Lung microvascular endothelial cell (primary cell): ENCODE data around the gene DMRTA1. TPM values are rescaled to one million over a fixed set of nuclear protein-coding genes. Genes with fewer than 3 reads are reported as not detected.
A peak's percentile ranks its signal among the peaks of the same experiment; 100 is the strongest.
"Not testable (repeated sequence)": the region's sequence is repeated elsewhere in the genome, so short reads cannot be mapped to it uniquely, and the experiment has no call there.

Experiments
- DNase-seq, 2 donors: peaks; one replicate each; pipeline versions ENCODE4 v3.0.0 to v3.0.0-alpha.2; 2010; ENCODE audit warnings: low read depth in 2 of 2
- total RNA-seq: library from RNA; depleted of rRNA; stranded (reverse); fragments of >200 nt; gene quantifications from 2 replicates; pipeline ENCODE4 v1.2.1, GENCODE V29; 2014

The DMRTA1 gene
- total RNA-seq, 1 donor from 2014 or later = under 0.01 TPM

DNA sequence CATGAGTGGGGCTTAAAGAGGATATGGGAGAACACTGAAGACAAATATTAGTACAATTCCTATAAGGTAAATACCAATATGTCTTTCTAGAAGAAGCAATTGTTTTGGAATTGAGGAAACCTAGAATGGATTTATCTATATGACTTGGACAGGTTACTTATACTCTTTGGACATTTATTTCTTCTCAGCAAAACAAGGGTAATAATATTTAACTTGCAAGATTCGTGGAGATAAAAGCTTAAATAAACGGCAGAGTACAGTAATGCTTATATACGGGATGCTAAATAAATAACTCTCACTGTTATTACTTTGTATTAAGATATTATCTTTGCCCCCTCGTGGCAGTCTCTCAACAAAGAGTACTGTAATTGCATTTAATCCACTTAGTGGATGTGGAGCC lies 8.6 kb downstream of the DMRTA1 start:
- no peak for DNase-seq

GRCh38 chr9:22457448-22457847 lies 10.8 kb downstream of the DMRTA1 start:
- no peak for DNase-seq

GRCh38 chr9:22463205-22463604 lies 16.6 kb downstream of the DMRTA1 start:
- DNase-seq = no peak

GRCh38 chr9:22469928-22470544 lies 23.4 kb downstream of the DMRTA1 start:
- DNase-seq = peak; percentile 34 to 48

DNA sequence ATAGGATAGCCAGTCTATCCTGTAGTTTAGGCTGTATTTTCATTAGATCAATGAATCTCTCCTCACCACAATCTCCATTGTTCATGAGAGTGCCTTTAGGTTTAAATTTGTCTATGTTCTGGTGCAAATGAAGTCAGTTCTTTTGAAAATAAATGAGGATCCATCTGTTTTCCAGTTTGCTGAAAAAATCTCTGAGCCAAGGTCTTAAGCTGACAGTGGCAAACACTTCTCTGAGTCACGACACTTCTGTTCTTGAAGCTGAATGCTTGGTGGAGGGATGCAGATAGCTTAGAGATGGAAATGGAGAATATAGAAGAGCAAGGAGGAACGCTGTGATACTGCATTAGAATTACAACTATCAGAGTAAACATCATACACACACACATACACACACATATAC lies 34.9 kb downstream of the DMRTA1 start:
- no peak for DNase-seq

DNA sequence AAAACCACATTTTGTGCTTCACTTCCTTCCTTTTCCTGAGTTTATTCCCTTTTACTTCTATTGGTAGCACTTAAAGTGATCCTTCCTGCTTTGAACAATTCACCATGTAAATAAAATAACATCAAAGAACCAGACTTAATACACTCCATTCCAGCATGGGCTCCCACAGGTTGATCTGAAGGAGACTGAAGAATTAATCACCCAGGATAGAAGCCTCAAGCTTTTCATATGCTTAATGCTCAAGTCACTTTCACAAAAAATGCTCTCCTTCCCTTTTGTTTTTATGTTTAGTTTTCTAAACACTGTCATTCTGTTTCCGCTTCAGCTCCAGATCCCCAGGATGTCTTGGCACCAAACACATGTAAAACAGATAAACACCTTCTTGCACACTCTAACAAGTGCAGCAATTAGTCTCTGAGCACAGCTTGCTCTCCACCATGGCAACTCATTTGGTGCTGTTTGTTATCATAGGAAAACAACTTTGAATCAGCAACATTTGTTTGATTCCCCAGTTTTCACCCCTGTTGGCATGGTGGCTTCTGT lies 37.0 kb downstream of the DMRTA1 start:
- DNase-seq = no peak

DNA sequence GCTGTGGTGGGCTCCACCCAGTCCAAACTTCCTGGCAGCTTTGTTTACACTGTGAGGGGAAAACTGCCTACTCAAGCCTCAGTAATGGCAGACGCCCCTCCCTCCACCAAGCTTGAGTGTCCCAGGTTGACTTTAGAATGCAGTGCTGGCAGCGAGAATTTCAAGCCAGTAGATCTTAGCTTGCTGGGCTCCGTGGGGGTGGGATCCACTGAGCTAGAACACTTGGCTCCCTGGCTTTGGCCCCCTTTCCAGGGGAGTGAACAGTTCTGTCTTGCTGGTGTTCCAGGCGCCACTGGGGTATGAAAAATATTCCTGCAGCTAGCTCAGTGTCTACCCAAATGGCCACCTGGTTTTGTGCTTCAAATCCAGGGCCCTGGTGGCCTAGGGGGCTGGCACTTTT lies 49.6 kb downstream of the DMRTA1 start:
- DNase-seq = not testable (repeated sequence)
